Cardiac muscle cell (in vitro differentiated cells and primary cell): ENCODE data around the gene TCAIM. TPM values are rescaled to one million over a fixed set of nuclear protein-coding genes. Genes with fewer than 3 reads are reported as not detected.

Experiments
- DNase-seq, 2 donors: peaks; one replicate each; pipeline versions ENCODE4 v3.0.0 to v3.0.0-alpha.2; 2010 to 2017; ENCODE audit warnings: low read depth in 1 of 2, low spot score in 1 of 2
- H3K27ac ChIP-seq: fragments of 200-600 bp; sonication (generic); 2 replicates; pipeline ENCODE4 v1.5.1; 2016
- H3K27me3 ChIP-seq: fragments of 200-600 bp; sonication (generic); 2 replicates; pipeline ENCODE4 v1.6.0; 2016; ENCODE audit warnings: control low read depth
- H3K36me3 ChIP-seq: fragments of 200-600 bp; sonication (generic); 2 replicates; pipeline ENCODE4 v1.5.1; 2016; ENCODE audit warnings: control low read depth
- H3K4me1 ChIP-seq: fragments of 200-600 bp; sonication (generic); 2 replicates; pipeline ENCODE4 v1.8.1; 2017; ENCODE audit warnings: low read depth, mild to moderate bottlenecking, mixed run types
- H3K4me3 ChIP-seq: fragments of 200-600 bp; sonication (generic); 2 replicates; pipeline ENCODE4 v1.5.1; 2016; ENCODE audit warnings: mild to moderate bottlenecking
- H3K9me3 ChIP-seq: fragments of 200-600 bp; sonication (generic); 2 replicates; pipeline ENCODE4 v1.5.1; 2017; ENCODE audit warnings: low read depth, mild to moderate bottlenecking, control low read depth
- CTCF ChIP-seq: IDR thresholded peaks from 2 replicates; pipeline ENCODE4 v1.5.1; 2012; ENCODE audit warnings: low read depth, mild to moderate bottlenecking, low read length
- polyA plus RNA-seq: library from polyadenylated mRNA; unstranded; fragments of >200 nt; fragmentation: Nextera tagmentation; extraction: Ambion mirVana; gene quantifications from 2 replicates; pipeline ENCODE4 v1.2.1, GENCODE V29; 2016
- total RNA-seq: library from RNA; depleted of rRNA; stranded (reverse); fragments of >200 nt; gene quantifications from 2 replicates; pipeline ENCODE4 v1.2.3, GENCODE V29; 2016

Gene TCAIM
- total and polyA plus RNA-seq, 2 experiments from 2014 or later: 10.8 to 15.5 TPM

- H3K4me3 ChIP-seq: no peak overlapping the region
- no peak for TF ChIP-seq CTCF
Measured at GRCh38 chr3:44348993-44349392, 10.4 kb downstream of the TCAIM start.

GRCh38 chr3:44353355-44353924 is 14.9 kb downstream of the TCAIM start:
- H3K27ac ChIP-seq: no peak overlapping the region
- no peaks in the 10 kb centered on the region for H3K27me3 ChIP-seq
- peaks cover 18% of the 10 kb centered on the region for H3K4me1 ChIP-seq
- H3K4me3 ChIP-seq: no peak overlapping the region
- DNase-seq: no peak
- peaks cover 5% of the 10 kb centered on the region for H3K36me3 ChIP-seq
- no peak for TF ChIP-seq CTCF
- no peaks in the 10 kb centered on the region for H3K9me3 ChIP-seq

More at GRCh38 chr3:44348993-44349392, 10.4 kb downstream of the TCAIM start:
- H3K4me1 ChIP-seq: no peaks in the 10 kb centered on the region
- no peaks in the 10 kb centered on the region for H3K9me3 ChIP-seq
- no peaks in the 10 kb centered on the region for H3K27me3 ChIP-seq
- H3K36me3 ChIP-seq: no peaks in the 10 kb centered on the region
- no peak overlapping the region for H3K27ac ChIP-seq
- peak in 1 of 2 donors; percentile 12 for DNase-seq

- H3K27ac ChIP-seq: peak overlapping the region; percentile 80
- H3K36me3 ChIP-seq: peaks cover 6% of the 10 kb centered on the region
- peaks cover 29% of the 10 kb centered on the region for H3K4me1 ChIP-seq
- TF ChIP-seq CTCF: no peak
- no peaks in the 10 kb centered on the region for H3K27me3 ChIP-seq
- no peak overlapping the region for H3K4me3 ChIP-seq
- peak; percentile 53 to 90 for DNase-seq
- no peaks in the 10 kb centered on the region for H3K9me3 ChIP-seq
Measured at GRCh38 chr3:44355362-44356033, 16.9 kb downstream of the TCAIM start.

- no peak overlapping the region for H3K4me3 ChIP-seq
Measured at GRCh38 chr3:44359146-44359751, 20.7 kb downstream of the TCAIM start.

GRCh38 chr3:44363591-44363990 is 25.0 kb downstream of the TCAIM start:
- no peak for DNase-seq
- Histone ChIP-seq H3K9me3 (no peaks in the 10 kb centered on the region), H3K4me1 (peaks cover 11% of the 10 kb centered on the region), H3K4me3 (no peak overlapping the region), H3K27ac (no peak overlapping the region), H3K36me3 (peaks cover 3% of the 10 kb centered on the region), H3K27me3 (no peaks in the 10 kb centered on the region)
- no peak for TF ChIP-seq CTCF

More at GRCh38 chr3:44359146-44359751, 20.7 kb downstream of the TCAIM start:
- Histone ChIP-seq H3K9me3 (no peaks in the 10 kb centered on the region), H3K27me3 (no peaks in the 10 kb centered on the region), H3K36me3 (peaks cover 9% of the 10 kb centered on the region), H3K27ac (peak overlapping the region; percentile 88), H3K4me1 (peaks cover 29% of the 10 kb centered on the region)
- no peak for TF ChIP-seq CTCF
- no peak for DNase-seq
